PFSK-1 (cell line): ENCODE measurements around the gene KIAA1549.

Experiments
- POLR2AphosphoS5 ChIP-seq: IDR thresholded peaks from 2 replicates; pipeline ENCODE4 v1.6.1; 2012; ENCODE audit warnings: low read depth, mild to moderate bottlenecking, control low read depth, low read length, moderate library complexity
- SIN3A ChIP-seq: IDR thresholded peaks from 2 replicates; pipeline ENCODE4 v1.6.1; 2012; ENCODE audit warnings: mild to moderate bottlenecking, low read length, moderate library complexity, borderline replicate concordance; ENCODE audit not compliant: insufficient read depth
- TAF1 ChIP-seq: IDR thresholded peaks from 2 replicates; pipeline ENCODE4 v1.6.1; 2012; ENCODE audit warnings: low read length, control low read depth, borderline replicate concordance; ENCODE audit not compliant: insufficient read depth
- TF ChIP-seq, protein P1 (sequence below), 2 experiments: IDR thresholded peaks; 2 replicates each; pipeline versions ENCODE4 v1.6.1 to v1.8.0; 2011 to 2012; ENCODE audit warnings: low read depth in 2 of 2, low read length in 2 of 2, control low read depth in 1 of 2, inconsistent platforms in 1 of 2, mild to moderate bottlenecking in 1 of 2, moderate library complexity in 1 of 2; ENCODE audit not compliant: insufficient read depth in 1 of 2

DNA sequence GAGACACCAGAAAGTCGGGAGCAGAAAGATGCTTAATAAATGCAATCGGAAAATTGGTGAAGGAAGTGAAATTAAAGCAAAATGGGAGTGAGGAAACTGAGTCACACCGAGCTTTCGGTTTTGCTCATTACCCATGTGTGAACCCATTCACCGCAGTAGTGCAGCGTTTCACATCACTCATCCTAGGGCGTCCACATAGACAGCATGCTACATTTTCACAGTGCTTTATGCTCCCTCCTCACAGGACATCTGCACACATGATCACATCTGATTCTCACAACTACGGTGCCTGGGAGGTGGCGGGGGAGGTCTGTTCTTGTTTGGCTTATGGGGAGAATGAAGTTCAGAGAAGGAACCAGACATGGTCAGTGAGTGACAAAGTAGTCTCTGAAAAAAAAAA is 146.6 kb downstream of the KIAA1549 start:
- TF ChIP-seq TAF1 = no peak
- no peak for TF ChIP-seq POLR2AphosphoS5
- TF ChIP-seq, protein P1, sequence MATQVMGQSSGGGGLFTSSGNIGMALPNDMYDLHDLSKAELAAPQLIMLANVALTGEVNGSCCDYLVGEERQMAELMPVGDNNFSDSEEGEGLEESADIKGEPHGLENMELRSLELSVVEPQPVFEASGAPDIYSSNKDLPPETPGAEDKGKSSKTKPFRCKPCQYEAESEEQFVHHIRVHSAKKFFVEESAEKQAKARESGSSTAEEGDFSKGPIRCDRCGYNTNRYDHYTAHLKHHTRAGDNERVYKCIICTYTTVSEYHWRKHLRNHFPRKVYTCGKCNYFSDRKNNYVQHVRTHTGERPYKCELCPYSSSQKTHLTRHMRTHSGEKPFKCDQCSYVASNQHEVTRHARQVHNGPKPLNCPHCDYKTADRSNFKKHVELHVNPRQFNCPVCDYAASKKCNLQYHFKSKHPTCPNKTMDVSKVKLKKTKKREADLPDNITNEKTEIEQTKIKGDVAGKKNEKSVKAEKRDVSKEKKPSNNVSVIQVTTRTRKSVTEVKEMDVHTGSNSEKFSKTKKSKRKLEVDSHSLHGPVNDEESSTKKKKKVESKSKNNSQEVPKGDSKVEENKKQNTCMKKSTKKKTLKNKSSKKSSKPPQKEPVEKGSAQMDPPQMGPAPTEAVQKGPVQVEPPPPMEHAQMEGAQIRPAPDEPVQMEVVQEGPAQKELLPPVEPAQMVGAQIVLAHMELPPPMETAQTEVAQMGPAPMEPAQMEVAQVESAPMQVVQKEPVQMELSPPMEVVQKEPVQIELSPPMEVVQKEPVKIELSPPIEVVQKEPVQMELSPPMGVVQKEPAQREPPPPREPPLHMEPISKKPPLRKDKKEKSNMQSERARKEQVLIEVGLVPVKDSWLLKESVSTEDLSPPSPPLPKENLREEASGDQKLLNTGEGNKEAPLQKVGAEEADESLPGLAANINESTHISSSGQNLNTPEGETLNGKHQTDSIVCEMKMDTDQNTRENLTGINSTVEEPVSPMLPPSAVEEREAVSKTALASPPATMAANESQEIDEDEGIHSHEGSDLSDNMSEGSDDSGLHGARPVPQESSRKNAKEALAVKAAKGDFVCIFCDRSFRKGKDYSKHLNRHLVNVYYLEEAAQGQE (IDR thresholded peaks at IDR 0.05; ENCODE audit: insufficient read depth in 1 of 2, low read depth in 2 of 2, low read length in 2 of 2) = no peak
- no peak for TF ChIP-seq SIN3A
